Measurements from ENCODE around the gene HCN3. TPM values are rescaled to one million over a fixed set of nuclear protein-coding genes. Genes with fewer than 3 reads are reported as not detected.

The HCN3 gene
- total and polyA plus RNA-seq, 2 of the 13 experiments (the other 11 are each of a cell fraction or from before 2014, with no cell fraction given) = 2.4 to 10.2 TPM

DNA sequence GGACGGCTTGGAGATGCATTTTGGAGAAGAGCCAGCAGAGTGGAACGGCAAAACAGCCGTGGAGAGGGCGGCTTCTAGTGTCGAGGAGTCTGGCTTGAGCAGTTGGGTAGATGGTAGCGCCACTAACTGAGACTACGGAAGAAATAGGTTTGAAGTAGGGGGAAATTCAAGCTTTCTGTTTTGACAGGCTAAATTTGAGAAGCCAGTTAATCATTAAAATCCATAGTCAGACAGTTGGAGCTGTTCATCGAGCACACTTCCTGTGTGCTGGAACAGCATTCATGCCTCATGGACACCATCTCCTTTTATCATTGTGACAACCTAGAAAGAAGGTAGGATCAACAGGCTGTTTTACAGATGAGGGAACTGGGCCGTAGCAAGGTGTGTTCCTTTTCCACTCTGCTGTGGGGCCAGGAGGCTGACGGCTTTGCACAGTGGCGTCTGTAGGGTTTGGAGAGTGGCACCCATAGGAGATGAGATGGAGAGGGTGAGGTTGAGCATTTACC is 27.3 kb downstream of the HCN3 start:
- no TSS peak for BruUV-seq (replicated peaks)
- in situ Hi-C loops (cut with HindIII; ENCODE audit: extremely low pct_ligation_motif_present, low pct_unique_long_range_greater_than_20kb) = loop anchor here (10.0 kb wide), 1 partner anchor 50 kb away; the partner anchor contains the start of gene ENTREP3
- peak overlapping the region; percentile 70 for H3K9ac ChIP-seq (ENCODE audit: insufficient read depth, low read depth, low read length)
- ChIA-PET POLR2A (interaction anchor here (1.1 to 5.5 kb wide), 8 partner anchors 19 to 54 kb away, joined by 3 to 51 read pairs (median 7); partner anchors contain the start of genes CLK2, ENTREP3, HCN3 and SCAMP3), CTCF (ENCODE audit: low intra/inter-chr PET ratio, low total read pairs) (no interaction called here)
- DNase-seq (ENCODE audit: low spot score) (peak; percentile 65), ATAC-seq (peak; percentile 21), FAIRE-seq (peak; percentile 61)
- WGBS (ENCODE audit: low lambda C conversion rate) = 2% methylated on average over 11 of the region's 11 CpGs
- H2AFZ ChIP-seq (ENCODE audit: low read length) = no peak overlapping the region
- no peaks in the 10 kb centered on the region for H3K36me3 ChIP-seq (replicated peaks in 1 of 2; ENCODE audit: control insufficient read depth in 1 of 2, insufficient read depth in 2 of 2, low read length in 2 of 2)
- H3K4me1 ChIP-seq (ENCODE audit: insufficient read depth, low read length) = peaks cover 78% of the 10 kb centered on the region
- no peaks in the 10 kb centered on the region; a peak in 1 of 5 replicates for H3K27me3 ChIP-seq (ENCODE audit: control insufficient read depth in 1 of 2, insufficient read depth in 2 of 2, low read length in 2 of 2)
- H3K4me3 ChIP-seq (replicated peaks in 1 of 3; ENCODE audit: insufficient read depth in 1 of 3, low read depth in 2 of 3, low read length in 3 of 3) = peak overlapping the region; percentile 61 to 78 (median 69); a peak in 5 of 6 replicates
- no peaks in the 10 kb centered on the region for H3K9me3 ChIP-seq (ENCODE audit: low read length)
- intact Hi-C loops (cut with micrococcal nuclease; ENCODE audit: unreplicated experiment) = loop anchor here (10.0 kb wide), 1 partner anchor 100 kb away; the partner anchor contains the start of genes MTX1 and THBS3
- H3K27ac ChIP-seq (ENCODE audit: extremely low read length, insufficient read depth, low read length) = peak overlapping the region; percentile 66
- H3K4me2 ChIP-seq (ENCODE audit: low read depth, low read length) = peak overlapping the region; percentile 81
- H3K79me2 ChIP-seq (ENCODE audit: insufficient read depth, low read length) = peaks cover 23% of the 10 kb centered on the region
- no peaks in the 10 kb centered on the region; the same call in 1 of the 2 replicates for H4K20me1 ChIP-seq (ENCODE audit: insufficient read depth, low read length)
- TF ChIP-seq ZNF614 (CRISPR knock-in tag; IDR thresholded peaks at IDR 0.05; ENCODE audit: borderline replicate concordance) (0 out of 2 replicates have a peak, but pooled peaks have one; percentile 55), MXD4 (CRISPR knock-in tag; IDR thresholded peaks at IDR 0.05) (0 out of 2 replicates have a peak, but pooled peaks have one; percentile 32), ZMYM4 (CRISPR knock-in tag; IDR thresholded peaks at IDR 0.05) (peak; percentile 25; the same call in 1 of the 2 replicates), ZNF605 (CRISPR knock-in tag; IDR thresholded peaks at IDR 0.05) (peak; percentile 31; the same call in 1 of the 2 replicates), TAF1 (CRISPR knock-in tag; IDR thresholded peaks at IDR 0.05) (peak; percentile 74), HDAC2 (CRISPR knock-in tag; IDR thresholded peaks at IDR 0.05) (peak; percentile 30; the same call in 1 of the 2 replicates), MEIS2 (CRISPR knock-in tag; IDR thresholded peaks at IDR 0.05) (0 out of 2 replicates have a peak, but pooled peaks have one; percentile 64), SALL1 (CRISPR knock-in tag; IDR thresholded peaks at IDR 0.05) (peak; percentile 45), ZNF782 (CRISPR knock-in tag; IDR thresholded peaks at IDR 0.05; ENCODE audit: borderline replicate concordance) (0 out of 2 replicates have a peak, but pooled peaks have one; percentile 39), ZNF124 (CRISPR knock-in tag; IDR thresholded peaks at IDR 0.05) (peak; percentile 51; the same call in 1 of the 2 replicates), SALL2 (CRISPR knock-in tag; IDR thresholded peaks at IDR 0.05) (no peak), DMAP1 (CRISPR knock-in tag; IDR thresholded peaks at IDR 0.05) (peak; percentile 51; the same call in 1 of the 2 replicates), ZNF383 (CRISPR knock-in tag; IDR thresholded peaks at IDR 0.05; ENCODE audit: borderline replicate concordance) (no peak; the same call in 1 of the 2 replicates), ZNF430 (CRISPR knock-in tag; IDR thresholded peaks at IDR 0.05) (no peak), ZNF331 (CRISPR knock-in tag; IDR thresholded peaks at IDR 0.05) (peak; percentile 11; the same call in 1 of the 2 replicates), GABPA (IDR thresholded peaks at IDR 0.05; ENCODE audit: low read depth, low read length) (no peak), GABPA (CRISPR knock-in tag; IDR thresholded peaks at IDR 0.05; ENCODE audit: low read depth) (peak; percentile 67)
- TF ChIP-seq, protein P1, sequence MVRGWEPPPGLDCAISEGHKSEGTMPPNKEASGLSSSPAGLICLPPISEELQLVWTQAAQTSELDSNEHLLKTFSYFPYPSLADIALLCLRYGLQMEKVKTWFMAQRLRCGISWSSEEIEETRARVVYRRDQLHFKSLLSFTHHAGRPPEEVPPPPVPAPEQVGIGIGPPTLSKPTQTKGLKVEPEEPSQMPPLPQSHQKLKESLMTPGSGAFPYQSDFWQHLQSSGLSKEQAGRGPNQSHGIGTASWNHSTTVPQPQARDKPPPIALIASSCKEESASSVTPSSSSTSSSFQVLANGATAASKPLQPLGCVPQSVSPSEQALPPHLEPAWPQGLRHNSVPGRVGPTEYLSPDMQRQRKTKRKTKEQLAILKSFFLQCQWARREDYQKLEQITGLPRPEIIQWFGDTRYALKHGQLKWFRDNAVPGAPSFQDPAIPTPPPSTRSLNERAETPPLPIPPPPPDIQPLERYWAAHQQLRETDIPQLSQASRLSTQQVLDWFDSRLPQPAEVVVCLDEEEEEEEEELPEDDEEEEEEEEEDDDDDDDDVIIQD (CRISPR knock-in tag; IDR thresholded peaks at IDR 0.05; ENCODE audit: low read depth) = no peak
- TF ChIP-seq, protein P2, sequence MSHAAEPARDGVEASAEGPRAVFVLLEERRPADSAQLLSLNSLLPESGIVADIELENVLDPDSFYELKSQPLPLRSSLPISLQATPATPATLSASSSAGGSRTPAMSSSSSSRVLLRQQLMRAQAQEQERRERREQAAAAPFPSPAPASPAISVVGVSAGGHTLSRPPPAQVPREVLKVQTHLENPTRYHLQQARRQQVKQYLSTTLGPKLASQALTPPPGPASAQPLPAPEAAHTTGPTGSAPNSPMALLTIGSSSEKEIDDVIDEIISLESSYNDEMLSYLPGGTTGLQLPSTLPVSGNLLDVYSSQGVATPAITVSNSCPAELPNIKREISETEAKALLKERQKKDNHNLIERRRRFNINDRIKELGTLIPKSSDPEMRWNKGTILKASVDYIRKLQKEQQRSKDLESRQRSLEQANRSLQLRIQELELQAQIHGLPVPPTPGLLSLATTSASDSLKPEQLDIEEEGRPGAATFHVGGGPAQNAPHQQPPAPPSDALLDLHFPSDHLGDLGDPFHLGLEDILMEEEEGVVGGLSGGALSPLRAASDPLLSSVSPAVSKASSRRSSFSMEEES (CRISPR knock-in tag; IDR thresholded peaks at IDR 0.05) = peak; percentile 30; the same call in 1 of the 2 replicates
- TF ChIP-seq, protein P3, sequence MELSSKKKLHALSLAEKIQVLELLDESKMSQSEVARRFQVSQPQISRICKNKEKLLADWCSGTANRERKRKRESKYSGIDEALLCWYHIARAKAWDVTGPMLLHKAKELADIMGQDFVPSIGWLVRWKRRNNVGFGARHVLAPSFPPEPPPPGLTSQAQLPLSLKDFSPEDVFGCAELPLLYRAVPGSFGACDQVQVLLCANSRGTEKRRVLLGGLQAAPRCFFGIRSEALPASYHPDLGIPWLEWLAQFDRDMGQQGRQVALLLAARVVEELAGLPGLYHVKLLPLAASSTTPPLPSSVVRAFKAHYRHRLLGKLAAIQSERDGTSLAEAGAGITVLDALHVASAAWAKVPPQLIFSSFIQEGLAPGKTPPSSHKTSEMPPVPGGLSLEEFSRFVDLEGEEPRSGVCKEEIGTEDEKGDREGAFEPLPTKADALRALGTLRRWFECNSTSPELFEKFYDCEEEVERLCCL (CRISPR knock-in tag; IDR thresholded peaks at IDR 0.05; ENCODE audit: borderline replicate concordance) = peak; percentile 38; the same call in 1 of the 2 replicates
- TF ChIP-seq, protein P4, sequence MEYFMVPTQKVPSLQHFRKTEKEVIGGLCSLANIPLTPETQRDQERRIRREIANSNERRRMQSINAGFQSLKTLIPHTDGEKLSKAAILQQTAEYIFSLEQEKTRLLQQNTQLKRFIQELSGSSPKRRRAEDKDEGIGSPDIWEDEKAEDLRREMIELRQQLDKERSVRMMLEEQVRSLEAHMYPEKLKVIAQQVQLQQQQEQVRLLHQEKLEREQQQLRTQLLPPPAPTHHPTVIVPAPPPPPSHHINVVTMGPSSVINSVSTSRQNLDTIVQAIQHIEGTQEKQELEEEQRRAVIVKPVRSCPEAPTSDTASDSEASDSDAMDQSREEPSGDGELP (IDR thresholded peaks at IDR 0.05; ENCODE audit: borderline replicate concordance, low read depth) = no peak
